Mesenchymal stem cell (in vitro differentiated cells and primary cell): ENCODE data around the gene ZNF333.
"Not testable (repeated sequence)": the region's sequence is repeated elsewhere in the genome, so short reads cannot be mapped to it uniquely, and the experiment has no call there.

Experiments used
- DNase-seq: peaks from one replicate; pipeline ENCODE4 v3.0.0-alpha.2; 2013
- H2AFZ ChIP-seq: one replicate; pipeline ENCODE4 v1.6.1; 2013; ENCODE audit warnings: low read depth, mild to moderate bottlenecking, control low read depth, inconsistent platforms, low read length, moderate library complexity
- H2AK5ac ChIP-seq: 2 replicates; pipeline ENCODE4 v1.6.1; 2013; ENCODE audit warnings: low read length, moderate library complexity, mild to moderate bottlenecking, inconsistent platforms; ENCODE audit not compliant: severe bottlenecking
- H2BK120ac ChIP-seq: one replicate; pipeline ENCODE4 v1.6.1; 2013; ENCODE audit warnings: low read depth, mild to moderate bottlenecking, inconsistent platforms, low read length, moderate library complexity
- H2BK12ac ChIP-seq, 2 experiments: one replicate each; pipeline ENCODE4 v1.6.1; 2013; ENCODE audit warnings: inconsistent platforms in 2 of 2, low read length in 2 of 2, mild to moderate bottlenecking in 2 of 2, moderate library complexity in 2 of 2, control low read depth in 1 of 2
- H2BK15ac ChIP-seq: one replicate; pipeline ENCODE4 v1.6.1; 2013; ENCODE audit warnings: mild to moderate bottlenecking, low read depth, inconsistent platforms; ENCODE audit not compliant: poor library complexity, severe bottlenecking
- H2BK5ac ChIP-seq: 2 replicates; pipeline ENCODE4 v1.6.1; 2013; ENCODE audit warnings: low read depth, mild to moderate bottlenecking, low read length, control low read depth, inconsistent platforms; ENCODE audit not compliant: poor library complexity, severe bottlenecking
- H3K14ac ChIP-seq, 2 experiments: one replicate each; pipeline ENCODE4 v1.6.1; 2013; ENCODE audit warnings: inconsistent platforms in 2 of 2, low read length in 2 of 2, control low read depth in 1 of 2, mild to moderate bottlenecking in 1 of 2, moderate library complexity in 1 of 2
- H3K18ac ChIP-seq, 2 experiments: one replicate each; pipeline ENCODE4 v1.6.1; 2013; ENCODE audit warnings: inconsistent platforms in 2 of 2, low read length in 2 of 2, control low read depth in 1 of 2, low read depth in 1 of 2, mild to moderate bottlenecking in 1 of 2
- H3K23ac ChIP-seq, 2 experiments: one replicate each; pipeline ENCODE4 v1.6.1; 2013; ENCODE audit warnings: inconsistent platforms in 2 of 2, low read length in 2 of 2, mild to moderate bottlenecking in 2 of 2, moderate library complexity in 2 of 2, control low read depth in 1 of 2
- H3K27ac ChIP-seq: 2 replicates; pipeline ENCODE4 v1.5.1; 2013; ENCODE audit warnings: mild to moderate bottlenecking, moderate library complexity, low read length, control low read depth, inconsistent platforms; ENCODE audit not compliant: poor library complexity, severe bottlenecking
- H3K27me3 ChIP-seq, 2 experiments: 2 replicates each; pipeline versions ENCODE4 v1.6.1 to v1.7.0; 2013; ENCODE audit warnings: low read length in 2 of 2, mild to moderate bottlenecking in 2 of 2, moderate library complexity in 2 of 2, control low read depth in 1 of 2, inconsistent platforms in 1 of 2; ENCODE audit not compliant: control insufficient read depth in 1 of 2, insufficient read depth in 1 of 2
- H3K36me3 ChIP-seq, 2 experiments: 2 replicates each; pipeline versions ENCODE4 v1.6.1 to v1.7.0; 2013; ENCODE audit warnings: low read length in 2 of 2, control low read depth in 1 of 2, inconsistent platforms in 1 of 2, low read depth in 1 of 2, mild to moderate bottlenecking in 1 of 2; ENCODE audit not compliant: insufficient read depth in 2 of 2, control insufficient read depth in 1 of 2
- H3K4ac ChIP-seq, 2 experiments: one replicate each; pipeline ENCODE4 v1.6.1; 2013; ENCODE audit warnings: inconsistent platforms in 2 of 2, low read length in 2 of 2, mild to moderate bottlenecking in 2 of 2, moderate library complexity in 2 of 2, control low read depth in 1 of 2, low read depth in 1 of 2
- H3K4me1 ChIP-seq: 2 replicates; pipeline ENCODE4 v1.6.1; 2013; ENCODE audit warnings: low read depth, low read length, control low read depth; ENCODE audit not compliant: control insufficient read depth, insufficient read depth
- H3K4me2 ChIP-seq: 2 replicates; pipeline ENCODE4 v1.6.1; 2013; ENCODE audit warnings: low read length, mild to moderate bottlenecking, inconsistent platforms; ENCODE audit not compliant: poor library complexity, severe bottlenecking
- H3K4me3 ChIP-seq, 2 experiments: 2 replicates each; pipeline versions ENCODE4 v1.5.1 to v1.7.0; 2013; ENCODE audit warnings: low read length in 2 of 2, mild to moderate bottlenecking in 2 of 2, control low read depth in 1 of 2, low read depth in 1 of 2; ENCODE audit not compliant: insufficient read depth in 1 of 2
- H3K79me1 ChIP-seq: replicated peaks from 2 replicates; pipeline ENCODE4 v1.6.1; 2013; ENCODE audit warnings: mild to moderate bottlenecking, control low read depth, low read length, inconsistent platforms; ENCODE audit not compliant: poor library complexity, severe bottlenecking
- H3K9ac ChIP-seq: 2 replicates; pipeline ENCODE4 v1.7.0; 2013; ENCODE audit warnings: mild to moderate bottlenecking, low read length, moderate library complexity
- H3K9me3 ChIP-seq: 2 replicates; pipeline ENCODE4 v1.7.0; 2013; ENCODE audit warnings: mild to moderate bottlenecking, low read length; ENCODE audit not compliant: control insufficient read depth
- H4K8ac ChIP-seq: one replicate; pipeline ENCODE4 v1.6.1; 2013; ENCODE audit warnings: inconsistent platforms, mild to moderate bottlenecking, low read length, moderate library complexity
- H4K91ac ChIP-seq: one replicate; pipeline ENCODE4 v1.6.1; 2013; ENCODE audit warnings: mild to moderate bottlenecking, low read length, inconsistent platforms
- WGBS: methylation state at CpG from one replicate; pipeline ENCODE4 v1.1.7; 2013; ENCODE audit warnings: mixed read lengths; 5-methylcytosine and 5-hydroxymethylcytosine counted together

ZNF333 gene

DNA sequence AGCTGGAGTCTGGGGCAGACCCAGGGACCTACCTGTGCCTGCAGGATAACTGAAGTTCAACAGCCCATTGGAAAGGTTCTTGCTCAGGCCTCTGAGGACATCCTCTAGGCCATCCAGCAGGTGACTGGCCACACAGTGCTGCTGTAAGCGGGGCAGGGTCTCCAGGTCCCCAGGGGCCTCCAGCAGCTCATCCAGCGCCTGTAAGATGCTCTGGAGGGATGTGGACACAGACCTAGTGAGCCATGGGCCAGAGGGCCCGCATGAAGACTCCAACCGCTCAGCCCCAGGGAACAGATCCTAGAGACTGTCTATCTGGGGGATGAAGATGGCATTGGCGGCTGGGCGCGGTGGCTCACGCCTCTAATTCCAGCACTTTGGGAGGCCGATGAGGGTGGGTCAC lies 74.6 kb downstream of the ZNF333 start:
- Histone ChIP-seq H2BK5ac (no peak overlapping the region), H3K9me3 (no peaks in the 10 kb centered on the region), H2AFZ (no peak overlapping the region), H2BK15ac (no peak overlapping the region), H3K27me3 (no peaks in the 10 kb centered on the region), H3K4me1 (no peaks in the 10 kb centered on the region), H4K8ac (no peak overlapping the region), H3K23ac (no peak overlapping the region), H3K9ac (no peak overlapping the region), H3K4ac (no peak overlapping the region), H4K91ac (no peak overlapping the region), H3K79me1 (no peaks in the 10 kb centered on the region), H3K18ac (no peak overlapping the region), H2AK5ac (no peak overlapping the region), H3K4me3 (no peak overlapping the region), H2BK120ac (peak overlapping the region; percentile 15), H3K36me3 (no peaks in the 10 kb centered on the region), H3K4me2 (no peak overlapping the region), H3K27ac (no peak overlapping the region), H3K14ac (no peak overlapping the region), H2BK12ac (no peak overlapping the region)
- WGBS = 82% methylated on average over 9 of the region's 9 CpGs
- no peak for DNase-seq

DNA sequence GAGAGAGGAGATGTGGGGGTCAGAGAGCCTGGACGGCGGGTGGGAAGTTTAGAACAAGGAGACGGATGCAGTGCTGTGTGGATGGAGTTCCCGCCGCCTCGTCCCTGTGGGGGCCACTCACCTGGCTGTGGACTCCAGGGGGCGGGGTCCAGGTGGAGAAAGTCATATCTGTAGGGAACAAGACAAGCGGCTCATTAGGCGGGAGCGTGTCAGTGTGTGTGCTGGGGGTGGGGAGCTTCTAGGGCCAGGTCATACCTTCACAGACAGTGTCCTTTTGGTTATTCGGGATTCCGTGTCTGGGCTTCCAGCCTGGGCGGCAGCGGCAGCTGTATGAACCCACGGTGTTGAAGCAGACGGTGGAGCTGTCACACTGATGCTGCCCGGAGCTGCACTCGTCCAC lies 75.6 kb downstream of the ZNF333 start:
- not testable (repeated sequence) for H3K4me1 ChIP-seq, H3K4ac ChIP-seq, H2BK5ac ChIP-seq, H3K18ac ChIP-seq, H2AFZ ChIP-seq, H2BK120ac ChIP-seq, H3K4me2 ChIP-seq, H3K9me3 ChIP-seq, H2BK15ac ChIP-seq, H3K27me3 ChIP-seq, H3K14ac ChIP-seq, H4K91ac ChIP-seq, H4K8ac ChIP-seq, H3K23ac ChIP-seq, H2BK12ac ChIP-seq, DNase-seq, H3K36me3 ChIP-seq, H3K79me1 ChIP-seq, H3K4me3 ChIP-seq, H3K9ac ChIP-seq, H3K27ac ChIP-seq, H2AK5ac ChIP-seq
- 90% methylated on average over 2 of the region's 18 CpGs for WGBS

DNA sequence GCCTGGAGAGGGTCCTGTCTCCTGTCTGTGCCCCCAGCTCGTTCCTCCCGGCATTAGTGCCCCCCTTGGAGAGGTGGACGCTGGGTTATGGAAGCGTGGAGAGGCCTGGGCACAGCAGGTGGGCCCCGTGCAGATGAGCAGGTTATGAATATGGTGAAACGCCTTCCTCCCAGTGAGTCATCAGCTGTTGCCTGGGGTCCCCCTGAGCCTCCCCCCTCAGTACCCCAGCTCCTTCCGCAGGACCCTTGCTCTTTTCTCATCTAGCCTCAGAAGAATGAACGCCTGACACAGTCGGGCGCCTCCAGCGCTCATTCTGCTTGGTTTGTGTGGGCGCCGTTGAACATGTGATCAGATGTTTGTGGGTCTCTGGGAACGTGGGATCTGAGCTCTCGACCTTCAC lies 76.0 kb downstream of the ZNF333 start:
- not testable (repeated sequence) for DNase-seq, H3K9me3 ChIP-seq, H3K79me1 ChIP-seq, H2BK120ac ChIP-seq, H2AK5ac ChIP-seq, H2AFZ ChIP-seq, H4K91ac ChIP-seq, H3K27me3 ChIP-seq, H2BK12ac ChIP-seq, H3K4ac ChIP-seq, H3K23ac ChIP-seq, H3K4me3 ChIP-seq, H2BK5ac ChIP-seq, H3K14ac ChIP-seq, H3K36me3 ChIP-seq, H3K4me2 ChIP-seq, H3K4me1 ChIP-seq, H3K9ac ChIP-seq, H4K8ac ChIP-seq, H2BK15ac ChIP-seq, H3K18ac ChIP-seq, H3K27ac ChIP-seq
- WGBS = 90% methylated on average over 7 of the region's 15 CpGs

DNA sequence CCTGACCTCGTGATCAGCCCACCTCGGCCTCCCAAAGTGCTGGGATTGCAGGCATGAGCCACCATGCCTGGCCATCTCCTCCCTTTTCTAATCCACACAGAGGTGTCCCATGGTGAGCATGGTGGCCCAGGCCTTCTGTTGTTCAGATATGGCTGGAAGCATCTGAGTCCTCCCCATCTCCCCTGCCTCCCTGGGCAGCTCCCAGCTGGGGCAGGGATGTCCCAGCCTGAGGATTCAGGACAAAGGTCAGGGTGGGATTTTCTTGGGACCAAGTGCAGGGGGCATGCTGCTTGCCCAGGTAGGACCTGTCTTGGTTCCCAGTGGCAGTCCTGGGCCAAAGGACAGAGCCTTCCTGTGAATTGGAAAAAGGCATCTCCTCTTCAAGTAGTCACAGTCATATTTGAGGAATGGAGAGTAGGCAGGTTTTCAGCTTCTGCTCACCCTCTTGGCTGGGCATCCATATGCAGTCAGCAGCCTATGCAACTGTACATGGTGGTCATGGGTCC lies 77.7 kb downstream of the ZNF333 start:
- H3K4me2 ChIP-seq = no peak overlapping the region

More for the DNA sequence above, 77.7 kb downstream of the ZNF333 start:
- no peak overlapping the region for H3K4me3 ChIP-seq
- no peak overlapping the region for H4K8ac ChIP-seq
- no peaks in the 10 kb centered on the region for H3K79me1 ChIP-seq
- no peak overlapping the region for H3K18ac ChIP-seq
- no peak overlapping the region for H3K23ac ChIP-seq
- no peak overlapping the region for H3K4ac ChIP-seq
- no peaks in the 10 kb centered on the region for H3K4me1 ChIP-seq
- H3K9ac ChIP-seq = no peak overlapping the region
- DNase-seq = no peak
- no peaks in the 10 kb centered on the region for H3K9me3 ChIP-seq
- H3K36me3 ChIP-seq = no peaks in the 10 kb centered on the region
- H4K91ac ChIP-seq = no peak overlapping the region
- H2AK5ac ChIP-seq = no peak overlapping the region
- no peak overlapping the region for H2AFZ ChIP-seq
- no peak overlapping the region for H2BK15ac ChIP-seq
- no peak overlapping the region for H2BK5ac ChIP-seq
- H3K27ac ChIP-seq = no peak overlapping the region
- H2BK120ac ChIP-seq = no peak overlapping the region
- H3K14ac ChIP-seq = no peak overlapping the region
- no peak overlapping the region for H2BK12ac ChIP-seq
- no peaks in the 10 kb centered on the region for H3K27me3 ChIP-seq
- WGBS = 60% methylated on average over 2 of the region's 2 CpGs
